Mucosa of descending colon (tissue), 3 donors: ENCODE measurements around the gene HS3ST3A1. TPM values are rescaled to one million over a fixed set of nuclear protein-coding genes. Genes with fewer than 3 reads are reported as not detected.

Experiments
- ATAC-seq: fragments of 200-7000 bp; cut with Tn5 transposase; one replicate; pipeline ENCODE4 v1.9.1; 2020; ENCODE audit warnings: mild to moderate bottlenecking, moderate library complexity
- DNase-seq, 3 donors: peaks; one replicate each; pipeline ENCODE4 v3.0.0-alpha.2; 2020
- H3K36me3 ChIP-seq: fragments of 200-600 bp; one replicate; pipeline ENCODE4 v1.8.0; 2021; ENCODE audit warnings: low read depth, mild to moderate bottlenecking
- H3K4me1 ChIP-seq: fragments of 200-600 bp; one replicate; pipeline ENCODE4 v1.8.0; 2021; ENCODE audit warnings: low read depth, mild to moderate bottlenecking
- H3K4me3 ChIP-seq: fragments of 200-600 bp; one replicate; pipeline ENCODE4 v1.8.0; 2021; ENCODE audit warnings: mild to moderate bottlenecking
- H3K9me3 ChIP-seq: fragments of 200-600 bp; one replicate; pipeline ENCODE4 v1.8.0; 2021; ENCODE audit warnings: mild to moderate bottlenecking
- intact Hi-C, 2 donors: fragments of 100-400 bp; cut with DNase I in 1 of 2; cut with micrococcal nuclease in 1 of 2; formaldehyde crosslinking; loops; one replicate each; pipeline versions ENCODE4 v1.11.0 to v1.11.1; 2022; cut with DNase I, micrococcal nuclease
- total RNA-seq, 3 donors: library from RNA; stranded (reverse); fragmentation: NEBNext Ultra II Directional in 2 of 3; extraction: Animal tissue kit (Norgen Biotek cat#: 25700) in 2 of 3; gene quantifications; one replicate each; pipeline versions ENCODE4 v1.2.1 to v1.2.4, GENCODE V29; 2021 to 2023
- TF ChIP-seq, protein P1 (sequence below): fragments of 200-600 bp; IDR thresholded peaks from one replicate; pipeline ENCODE4 v1.8.0; 2022; ENCODE audit warnings: antibody characterized with exemption, mild to moderate bottlenecking
- donor health status: DM: no; HTN: no; CAD: no; lungs with moderate emphysema.
- donor health status: DM: no; HTN: no; CAD: no.
- donor health status: DM: no; HTN: yes; CAD: no.

The HS3ST3A1 gene
- total RNA-seq, 3 donors from 2014 or later, result 0.65 to 1.2 TPM; not detected in 1

DNA sequence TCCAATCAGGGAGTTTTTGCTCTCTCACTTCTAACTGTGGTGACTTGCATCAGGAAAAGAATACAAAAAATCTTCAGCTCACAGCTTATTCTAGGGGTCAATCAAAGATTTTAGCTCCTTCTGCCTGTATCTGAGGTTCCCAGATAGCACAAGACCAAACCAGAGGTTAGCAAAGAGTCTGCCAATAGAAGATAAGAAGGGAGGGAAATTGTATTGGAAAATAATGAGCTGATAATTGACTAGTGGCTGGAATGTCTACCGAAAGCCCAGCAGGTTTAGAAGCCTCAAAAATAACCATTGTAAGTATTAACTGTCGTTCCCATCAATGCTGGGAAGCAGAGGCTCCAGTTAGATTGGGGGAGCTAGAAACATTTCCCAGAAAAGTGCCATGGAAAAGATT, 26.3 kb downstream of the HS3ST3A1 start:
- intact Hi-C loops, result no loop called here
- Histone ChIP-seq H3K9me3 (no peaks in the 10 kb centered on the region), H3K4me1 (no peaks in the 10 kb centered on the region), H3K36me3 (no peaks in the 10 kb centered on the region), H3K4me3 (no peak overlapping the region)
- DNase-seq, result no peak
- TF ChIP-seq, protein P1, sequence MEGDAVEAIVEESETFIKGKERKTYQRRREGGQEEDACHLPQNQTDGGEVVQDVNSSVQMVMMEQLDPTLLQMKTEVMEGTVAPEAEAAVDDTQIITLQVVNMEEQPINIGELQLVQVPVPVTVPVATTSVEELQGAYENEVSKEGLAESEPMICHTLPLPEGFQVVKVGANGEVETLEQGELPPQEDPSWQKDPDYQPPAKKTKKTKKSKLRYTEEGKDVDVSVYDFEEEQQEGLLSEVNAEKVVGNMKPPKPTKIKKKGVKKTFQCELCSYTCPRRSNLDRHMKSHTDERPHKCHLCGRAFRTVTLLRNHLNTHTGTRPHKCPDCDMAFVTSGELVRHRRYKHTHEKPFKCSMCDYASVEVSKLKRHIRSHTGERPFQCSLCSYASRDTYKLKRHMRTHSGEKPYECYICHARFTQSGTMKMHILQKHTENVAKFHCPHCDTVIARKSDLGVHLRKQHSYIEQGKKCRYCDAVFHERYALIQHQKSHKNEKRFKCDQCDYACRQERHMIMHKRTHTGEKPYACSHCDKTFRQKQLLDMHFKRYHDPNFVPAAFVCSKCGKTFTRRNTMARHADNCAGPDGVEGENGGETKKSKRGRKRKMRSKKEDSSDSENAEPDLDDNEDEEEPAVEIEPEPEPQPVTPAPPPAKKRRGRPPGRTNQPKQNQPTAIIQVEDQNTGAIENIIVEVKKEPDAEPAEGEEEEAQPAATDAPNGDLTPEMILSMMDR, result no peak
- ATAC-seq, result no peak

GRCh38 chr17:13572581-13572980, 29.1 kb downstream of the HS3ST3A1 start:
- no peaks in the 10 kb centered on the region for H3K9me3 ChIP-seq
- TF ChIP-seq, protein P1, result no peak
- intact Hi-C loops, result no loop called here
- no peaks in the 10 kb centered on the region for H3K36me3 ChIP-seq
- no peaks in the 10 kb centered on the region for H3K4me1 ChIP-seq
- no peak overlapping the region for H3K4me3 ChIP-seq
- ATAC-seq (no peak), DNase-seq (no peak)

- Histone ChIP-seq H3K36me3 (no peaks in the 10 kb centered on the region), H3K4me1 (no peaks in the 10 kb centered on the region), H3K9me3 (no peaks in the 10 kb centered on the region), H3K4me3 (no peak overlapping the region)
- intact Hi-C loops, result no loop called here
- ATAC-seq, result no peak
- TF ChIP-seq, protein P1, result no peak
- no peak for DNase-seq
Measured at GRCh38 chr17:13569398-13570123, 32.2 kb downstream of the HS3ST3A1 start.

DNA sequence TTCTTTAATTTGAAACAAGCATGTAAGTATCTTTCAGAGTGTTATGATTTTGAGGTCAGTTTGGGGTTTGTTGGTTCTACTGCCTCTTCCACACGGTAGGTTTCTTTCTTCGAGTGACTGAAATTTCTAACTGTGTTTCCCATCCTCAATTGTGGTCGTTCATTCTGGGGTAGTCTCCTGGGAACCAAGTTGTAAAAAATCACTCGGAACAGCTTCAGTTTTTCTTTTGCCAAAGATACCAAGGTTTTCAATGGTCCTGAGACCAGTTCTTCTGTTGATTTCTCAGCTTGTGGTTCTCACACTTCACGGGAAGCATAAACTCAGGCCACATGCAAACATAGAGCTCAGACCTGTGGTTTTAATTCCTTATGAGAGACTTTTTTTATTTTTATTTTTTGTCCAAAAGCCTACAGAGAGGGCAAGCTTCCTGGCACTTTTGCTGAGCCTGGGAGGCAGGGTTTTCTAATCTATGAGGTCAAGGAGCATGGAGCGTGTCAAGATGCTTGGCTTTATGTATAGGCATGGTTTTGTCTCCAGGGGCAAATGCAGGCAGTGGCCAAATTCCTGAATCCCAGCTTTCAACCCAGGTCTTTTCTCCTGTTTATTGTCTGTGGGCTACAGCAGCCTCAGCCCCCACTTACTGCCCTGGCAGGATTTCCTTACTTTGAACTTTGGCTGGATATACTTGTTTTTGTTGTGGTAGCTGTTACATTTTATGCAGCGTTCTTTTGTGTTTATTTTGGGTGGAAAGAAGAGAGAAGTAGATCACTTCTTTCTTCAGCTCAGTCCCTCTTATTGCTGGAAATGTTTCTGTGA, 32.9 kb downstream of the HS3ST3A1 start:
- no peak overlapping the region for H3K4me3 ChIP-seq
- DNase-seq, result no peak
- intact Hi-C loops, result no loop called here
- no peak for ATAC-seq
- TF ChIP-seq, protein P1, result no peak
- no peaks in the 10 kb centered on the region for H3K9me3 ChIP-seq
- H3K4me1 ChIP-seq, result no peaks in the 10 kb centered on the region
- no peaks in the 10 kb centered on the region for H3K36me3 ChIP-seq

- H3K36me3 ChIP-seq, result no peaks in the 10 kb centered on the region
Measured at GRCh38 chr17:13563866-13564265, 37.9 kb downstream of the HS3ST3A1 start.

More at GRCh38 chr17:13563866-13564265, 37.9 kb downstream of the HS3ST3A1 start:
- H3K4me1 ChIP-seq, result no peaks in the 10 kb centered on the region
- TF ChIP-seq, protein P1, result no peak
- intact Hi-C loops, result no loop called here
- ATAC-seq (no peak), DNase-seq (no peak)
- H3K9me3 ChIP-seq, result no peaks in the 10 kb centered on the region
- no peak overlapping the region for H3K4me3 ChIP-seq
